Activated naive CD8-positive, alpha-beta T cell treated with anti-CD3 and anti-CD28 coated beads, Interleukin-2, amount 50 U/mL, for 16 hours (primary cell): ENCODE results near the gene MCOLN3.

Experiments
- DNase-seq: peaks from one replicate; pipeline ENCODE4 v3.0.0-alpha.2; 2020; ENCODE audit warnings: low read depth, low spot score

The MCOLN3 gene, protein sequence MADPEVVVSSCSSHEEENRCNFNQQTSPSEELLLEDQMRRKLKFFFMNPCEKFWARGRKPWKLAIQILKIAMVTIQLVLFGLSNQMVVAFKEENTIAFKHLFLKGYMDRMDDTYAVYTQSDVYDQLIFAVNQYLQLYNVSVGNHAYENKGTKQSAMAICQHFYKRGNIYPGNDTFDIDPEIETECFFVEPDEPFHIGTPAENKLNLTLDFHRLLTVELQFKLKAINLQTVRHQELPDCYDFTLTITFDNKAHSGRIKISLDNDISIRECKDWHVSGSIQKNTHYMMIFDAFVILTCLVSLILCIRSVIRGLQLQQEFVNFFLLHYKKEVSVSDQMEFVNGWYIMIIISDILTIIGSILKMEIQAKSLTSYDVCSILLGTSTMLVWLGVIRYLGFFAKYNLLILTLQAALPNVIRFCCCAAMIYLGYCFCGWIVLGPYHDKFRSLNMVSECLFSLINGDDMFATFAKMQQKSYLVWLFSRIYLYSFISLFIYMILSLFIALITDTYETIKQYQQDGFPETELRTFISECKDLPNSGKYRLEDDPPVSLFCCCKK

DNA sequence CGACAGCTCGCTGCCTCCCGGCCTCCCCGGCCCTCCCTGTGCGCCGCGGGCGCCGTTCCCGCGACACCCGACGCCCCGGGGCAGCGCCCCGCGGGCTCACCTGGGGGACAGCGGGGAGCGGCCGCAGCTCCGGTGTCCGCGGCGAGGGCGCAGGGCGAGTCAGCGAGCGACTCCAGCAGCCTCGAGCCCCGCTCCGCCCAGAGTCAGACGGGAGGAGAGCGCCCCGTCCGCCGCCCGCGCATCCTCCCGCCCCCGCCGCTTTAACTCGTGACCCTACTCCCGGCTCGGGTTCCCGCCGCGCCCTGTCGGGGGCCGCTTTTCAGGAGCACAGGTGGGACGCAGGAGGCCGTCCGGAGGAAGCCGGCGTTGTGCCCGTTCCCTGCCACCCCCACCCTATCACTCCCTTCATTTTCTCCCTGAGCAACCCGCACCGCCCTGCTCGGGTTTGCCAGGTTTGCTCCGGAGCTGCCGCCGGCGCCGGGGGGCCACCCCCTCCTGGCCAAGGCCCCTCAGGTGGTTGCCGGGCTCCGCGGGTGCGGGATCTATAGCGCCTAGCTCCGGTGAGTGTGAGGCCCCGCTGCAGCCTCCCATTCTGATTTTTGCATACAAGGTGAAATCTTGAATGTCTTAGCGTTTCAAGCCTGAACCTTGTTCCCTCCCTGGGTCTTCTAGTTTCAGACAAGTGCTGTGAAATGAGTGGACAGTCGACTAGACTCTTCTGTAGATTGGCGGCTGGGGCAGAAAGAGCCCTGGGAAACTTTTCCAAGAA lies at the start of gene MCOLN3:
MCOLN3 (minus strand) TSS at position 205 of the 769 bp plus-strand sequence. CDS start 3,140 bp downstream, outside the sequence.
- DNase-seq, result no peak

DNA sequence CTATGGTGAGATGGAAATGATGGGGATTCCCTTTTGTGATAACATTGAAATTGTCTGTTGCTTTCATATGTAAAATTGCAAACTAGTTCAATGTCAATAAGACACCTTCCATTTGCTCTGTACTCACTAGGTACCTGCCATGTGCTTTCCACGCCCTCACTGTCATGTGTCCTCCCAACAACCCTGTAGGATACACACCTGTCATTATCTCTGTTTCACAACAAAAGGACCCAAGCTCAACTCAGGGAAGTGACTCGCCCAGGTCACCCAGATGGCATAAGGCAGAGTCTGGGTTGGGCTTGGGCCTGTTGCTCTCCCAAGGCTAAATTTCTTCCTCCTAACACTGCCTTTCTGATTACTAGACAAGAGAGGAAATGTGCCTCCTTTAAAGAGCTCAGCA lies 45.3 kb upstream of the MCOLN3 start:
- no peak for DNase-seq

DNA sequence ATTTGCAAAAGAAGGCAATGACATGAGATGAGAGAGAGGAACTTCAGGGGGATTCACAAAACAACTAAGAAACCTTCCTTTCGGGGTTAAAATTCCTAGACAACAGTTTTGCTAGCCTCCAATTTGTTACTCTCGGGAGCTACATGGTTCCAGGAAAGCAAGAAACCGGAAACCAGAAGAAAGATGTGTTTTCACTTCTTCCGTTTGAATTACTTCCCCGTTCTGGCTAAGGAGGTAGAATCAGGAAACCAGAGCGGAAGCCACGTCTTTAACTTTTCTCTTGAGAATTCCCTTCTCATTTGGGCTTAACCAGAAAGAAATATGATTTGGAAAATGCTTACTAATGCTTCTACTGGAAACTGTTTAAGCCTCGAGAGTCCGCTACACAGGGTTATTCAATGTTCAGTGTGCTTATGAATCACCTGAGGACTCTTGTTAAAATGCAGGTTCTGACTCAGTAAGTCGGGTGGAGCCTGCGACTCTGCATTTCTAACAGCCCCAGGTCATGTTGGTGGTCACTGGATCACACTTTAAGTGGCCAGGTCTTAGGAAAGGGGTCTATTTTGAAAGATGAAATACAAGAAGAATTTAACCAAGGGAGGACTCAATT lies 43.5 kb upstream of the MCOLN3 start:
- no peak for DNase-seq

DNA sequence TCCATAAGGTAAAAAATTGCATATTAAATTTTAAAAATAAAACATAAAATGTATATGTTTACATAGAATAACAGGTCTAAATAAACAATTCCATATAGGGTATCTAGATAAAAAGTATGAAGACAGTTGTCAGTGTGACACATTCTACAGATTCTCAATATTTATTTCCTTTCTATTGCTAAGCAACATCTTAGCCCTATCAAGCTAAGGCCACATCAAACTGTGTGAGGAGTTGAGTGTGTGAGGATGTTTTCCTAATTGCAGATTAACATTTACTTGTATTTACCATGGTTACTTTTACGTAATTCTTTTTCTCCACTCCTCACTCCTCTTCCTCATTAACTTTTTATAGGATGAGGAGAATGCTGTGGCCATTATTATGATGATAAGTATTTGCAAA lies 41.9 kb upstream of the MCOLN3 start:
- DNase-seq, result no peak

DNA sequence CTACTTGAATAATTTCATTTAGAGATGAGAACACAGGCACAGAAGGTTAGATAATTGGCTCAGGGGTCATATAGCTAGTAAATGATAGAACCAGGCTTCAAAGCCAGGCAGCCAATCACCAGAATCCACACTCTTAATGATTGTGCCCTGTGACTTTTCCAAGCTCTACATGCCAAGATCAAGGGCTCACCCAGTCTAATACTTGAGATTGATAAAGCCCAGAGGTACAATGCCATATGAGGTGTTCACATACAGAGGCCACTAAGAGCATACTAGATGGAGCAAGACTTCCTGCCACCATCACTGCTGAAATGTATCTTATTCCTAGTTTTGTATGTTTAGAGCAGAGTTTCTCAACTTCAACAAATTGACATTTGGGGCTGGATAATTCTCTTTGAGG lies 40.9 kb upstream of the MCOLN3 start:
- DNase-seq, result no peak

DNA sequence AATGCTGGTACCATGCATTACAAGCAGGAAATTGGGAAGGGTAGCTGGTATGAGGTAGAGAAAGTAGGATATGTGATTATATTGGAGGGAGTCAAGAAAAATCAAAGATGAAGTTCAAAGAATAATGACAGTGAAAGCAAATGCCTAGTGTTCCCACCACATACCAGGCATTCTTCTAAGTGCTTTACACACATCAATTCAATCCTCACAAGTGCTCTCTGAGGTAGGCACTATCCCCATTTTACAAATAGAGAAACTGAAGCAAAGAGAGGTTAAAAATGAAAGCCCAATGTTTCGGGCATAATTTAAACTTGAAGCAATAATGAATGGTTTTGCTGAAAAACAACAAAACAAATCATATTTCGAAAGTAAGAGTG lies 40.1 kb upstream of the MCOLN3 start:
- DNase-seq, result no peak

DNA sequence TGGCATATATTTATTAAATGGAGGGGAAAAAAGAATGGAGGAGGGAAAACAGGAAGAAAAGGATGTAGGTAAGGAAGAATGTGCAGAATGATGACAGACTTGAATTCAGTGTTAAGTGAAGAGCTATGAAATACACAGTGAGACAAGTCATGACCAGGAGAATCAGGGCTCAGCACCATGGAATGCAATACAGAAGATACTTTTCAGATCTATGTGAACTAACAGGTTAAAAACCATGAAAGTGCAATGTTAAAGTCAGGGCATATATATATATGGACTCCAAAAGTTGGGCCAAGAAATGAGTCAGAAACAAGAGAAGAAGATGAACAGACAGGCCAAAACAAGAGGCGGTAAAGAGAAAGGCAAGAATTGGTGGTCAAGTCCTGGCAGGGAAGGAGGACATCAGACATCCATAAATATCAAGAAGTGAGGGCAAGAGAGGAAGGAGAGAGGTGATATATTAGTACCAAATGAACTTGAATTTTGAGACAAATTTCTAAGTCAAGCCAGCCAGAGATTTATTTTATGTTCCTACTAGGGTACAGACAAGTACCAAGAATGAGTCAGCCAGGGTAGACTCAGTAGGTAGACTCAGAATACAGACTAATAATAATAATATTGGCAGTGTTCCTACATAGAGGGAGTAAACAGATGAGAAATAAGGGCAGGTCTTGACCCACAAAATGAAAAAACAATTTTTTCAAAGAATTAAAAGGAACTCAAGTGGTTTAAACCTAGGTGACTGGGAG lies 39.5 kb upstream of the MCOLN3 start:
- no peak for DNase-seq

DNA sequence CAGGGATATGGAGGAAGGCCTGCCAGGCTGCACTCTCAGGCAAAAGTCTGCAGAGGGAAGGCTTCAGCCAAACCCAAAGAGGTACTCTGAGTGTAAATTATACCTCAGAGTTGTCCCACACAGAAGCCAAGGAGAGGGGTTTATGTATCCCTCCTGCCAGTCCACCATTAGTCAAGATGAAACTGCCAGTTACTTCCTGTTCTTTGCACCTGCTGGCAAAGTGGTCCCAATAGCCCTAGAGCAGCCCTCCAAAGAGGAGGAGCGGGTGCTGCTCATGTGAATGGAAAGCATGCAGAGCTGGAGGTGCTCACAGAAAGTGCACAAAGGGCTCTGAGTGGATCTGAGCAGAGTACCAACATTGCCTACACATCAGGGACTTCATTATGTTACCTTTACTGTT lies 37.1 kb upstream of the MCOLN3 start:
- DNase-seq, result no peak

DNA sequence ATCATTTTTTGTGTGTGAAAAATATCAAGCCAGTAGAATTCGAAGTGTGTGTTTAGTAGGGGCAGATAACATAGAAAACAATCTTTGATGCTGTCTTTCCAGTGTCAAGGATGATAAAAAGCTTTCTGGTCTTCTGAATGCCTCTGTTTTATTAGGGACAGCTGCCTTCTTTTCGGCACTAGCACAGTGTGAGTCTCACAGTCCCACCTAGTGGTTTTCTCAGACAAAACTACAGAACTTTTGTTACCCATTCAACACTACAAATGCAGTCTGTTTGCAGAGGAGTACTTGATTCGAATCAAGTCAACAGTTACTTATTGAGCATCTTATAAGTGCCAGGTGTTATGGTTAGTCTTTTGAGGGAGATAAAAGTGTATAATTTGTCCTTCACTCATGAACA lies 30.6 kb upstream of the MCOLN3 start:
- DNase-seq, result no peak

DNA sequence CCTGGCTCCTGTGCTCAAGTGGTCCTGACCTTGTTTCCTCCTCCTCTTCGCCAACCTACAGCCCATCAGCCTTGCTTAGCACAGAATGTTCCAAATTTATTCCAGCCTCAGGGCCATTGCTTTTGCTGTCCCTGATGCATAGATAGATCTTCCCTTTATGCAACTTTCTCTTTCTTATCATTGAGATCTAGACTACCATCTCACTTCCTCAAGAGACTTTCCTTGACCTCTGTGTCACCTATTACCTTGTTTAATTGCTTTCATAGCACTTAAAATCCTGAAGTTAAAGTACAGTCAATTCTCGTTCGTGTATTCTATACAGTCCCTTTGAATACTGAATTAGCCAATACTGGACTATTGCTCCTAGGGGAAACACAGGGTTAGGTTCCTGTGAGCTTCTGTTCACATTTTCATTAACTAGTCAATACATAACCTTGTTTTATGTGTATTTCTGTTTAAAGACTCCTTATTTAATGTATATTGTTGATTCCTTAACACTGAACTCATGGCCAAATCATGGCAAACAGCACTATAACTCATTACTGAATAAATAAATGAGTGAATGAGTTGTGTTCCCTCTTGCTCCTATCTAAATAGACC lies 26.2 kb upstream of the MCOLN3 start:
- no peak for DNase-seq

DNA sequence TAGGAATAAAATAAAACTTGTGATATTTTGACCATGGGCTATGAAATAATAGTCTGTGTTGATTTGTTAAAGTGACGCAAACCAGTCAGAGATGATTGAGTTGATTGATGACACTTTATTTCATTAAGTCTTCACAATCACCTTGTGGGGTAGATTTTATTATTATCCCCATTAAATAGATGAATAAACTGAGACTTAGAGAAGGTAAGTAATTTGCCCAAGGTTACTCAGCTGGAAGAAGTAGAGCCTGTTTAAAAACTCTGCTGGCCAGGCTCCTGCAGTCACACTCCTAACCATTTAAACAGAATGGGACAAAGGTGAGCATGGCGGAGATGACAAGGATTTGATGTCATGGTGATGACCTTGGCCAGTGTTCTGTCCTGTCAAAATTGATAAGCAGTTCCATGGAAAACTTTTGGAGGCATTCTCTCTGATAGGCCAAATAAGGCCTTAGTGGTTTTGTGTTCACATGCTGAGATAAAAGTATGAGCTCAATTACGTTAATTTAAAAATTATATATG lies 22.7 kb upstream of the MCOLN3 start:
- no peak for DNase-seq

DNA sequence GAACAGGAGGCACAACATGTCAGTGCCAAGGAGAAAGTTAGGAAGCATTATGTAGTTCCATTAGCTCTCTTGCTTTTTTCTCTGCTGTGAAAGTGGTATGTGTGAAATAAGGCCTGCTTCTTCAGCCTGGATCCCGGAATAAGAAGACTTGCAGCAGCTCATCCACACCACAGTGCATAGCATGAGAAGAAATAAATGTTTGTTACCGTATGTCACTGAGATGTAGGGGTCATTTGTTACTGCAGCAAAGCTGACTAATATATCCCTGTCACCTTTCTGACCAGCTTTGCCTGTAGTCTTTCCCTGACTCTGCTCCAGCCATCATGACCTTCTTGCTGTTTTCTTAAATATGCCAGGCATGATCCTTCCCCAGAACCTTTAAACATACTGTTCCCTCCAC lies 20.5 kb upstream of the MCOLN3 start:
- no peak for DNase-seq

DNA sequence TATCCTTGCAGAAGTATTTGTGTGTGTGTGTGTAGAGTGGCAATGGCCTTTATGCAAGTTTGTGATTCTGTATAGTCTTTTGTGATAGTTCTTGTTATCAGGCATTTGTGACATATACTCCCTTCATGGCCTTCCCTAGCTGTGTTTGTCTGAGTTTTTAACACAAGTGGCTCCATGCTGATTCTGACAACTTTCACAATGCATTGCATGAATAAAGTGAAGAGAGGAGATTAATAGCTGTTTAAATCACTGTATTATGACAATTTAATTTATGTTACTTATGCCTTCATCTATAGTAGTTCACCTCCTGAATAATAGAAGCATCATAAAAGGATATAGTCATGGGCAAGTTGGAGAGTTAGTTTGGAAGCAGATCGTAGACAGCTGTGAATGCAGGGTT lies 17.2 kb upstream of the MCOLN3 start:
- no peak for DNase-seq

DNA sequence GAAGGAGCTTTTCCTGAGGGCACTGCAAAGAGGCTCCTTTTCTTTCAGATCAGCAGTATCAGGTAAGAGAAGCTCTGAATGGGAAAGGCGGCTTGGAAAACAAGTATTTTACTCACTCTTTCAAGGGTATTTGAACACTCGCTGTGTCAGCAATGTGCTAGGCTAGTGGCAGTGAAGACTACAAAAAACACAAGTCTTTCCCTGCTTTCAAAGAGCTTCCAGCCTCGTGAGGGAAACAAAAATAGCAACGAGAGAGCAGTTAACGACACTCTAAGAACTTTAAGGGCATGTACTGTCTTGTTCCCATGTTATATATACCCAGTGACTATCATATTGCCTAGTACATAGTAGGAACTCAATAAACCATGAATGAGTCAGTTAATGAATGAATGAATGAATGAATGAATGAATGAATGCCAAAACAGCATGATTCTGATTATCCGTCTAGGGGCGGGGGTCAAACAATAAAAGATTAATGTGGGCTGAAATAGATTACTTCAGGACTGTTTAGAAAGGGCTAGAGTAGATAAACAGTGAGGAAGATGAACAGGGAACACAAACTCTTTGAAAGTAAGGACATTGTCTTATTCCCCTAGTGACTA lies 14.2 kb upstream of the MCOLN3 start:
- DNase-seq, result no peak

DNA sequence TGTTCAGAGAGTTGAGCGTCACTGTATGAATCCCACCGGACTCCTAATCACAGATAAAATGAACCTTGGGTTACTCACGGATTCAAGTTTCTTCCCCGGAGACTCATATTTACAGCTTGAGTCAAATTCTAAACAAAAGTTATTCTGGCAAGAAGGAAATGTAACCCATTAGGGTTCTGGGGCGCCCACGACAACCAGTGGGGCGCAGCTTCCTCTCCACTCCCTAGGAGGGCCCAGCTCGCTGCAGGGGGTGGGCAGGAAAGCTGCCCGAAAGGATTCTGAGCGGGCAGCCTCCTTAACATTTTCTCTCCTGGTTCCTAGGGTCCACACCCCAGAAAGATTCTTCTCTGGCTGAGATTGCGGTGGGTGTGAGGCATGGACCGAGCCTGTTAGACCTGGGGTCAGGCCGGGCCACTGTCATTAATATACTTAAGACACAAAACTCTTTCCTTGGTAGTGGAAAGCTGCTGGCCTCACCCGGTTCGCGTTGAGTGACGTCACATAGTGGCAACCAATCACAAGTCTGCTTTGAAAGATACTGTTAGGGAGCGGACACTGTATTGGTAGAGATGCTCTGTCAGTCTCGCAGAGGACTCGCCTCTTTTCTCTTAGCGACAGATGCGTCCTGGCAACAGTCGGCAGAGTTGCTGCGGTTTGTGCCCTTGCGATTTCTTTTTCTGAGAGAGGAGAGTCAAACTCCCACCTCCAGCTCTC lies 13.6 kb upstream of the MCOLN3 start:
- peak; percentile 65 for DNase-seq

DNA sequence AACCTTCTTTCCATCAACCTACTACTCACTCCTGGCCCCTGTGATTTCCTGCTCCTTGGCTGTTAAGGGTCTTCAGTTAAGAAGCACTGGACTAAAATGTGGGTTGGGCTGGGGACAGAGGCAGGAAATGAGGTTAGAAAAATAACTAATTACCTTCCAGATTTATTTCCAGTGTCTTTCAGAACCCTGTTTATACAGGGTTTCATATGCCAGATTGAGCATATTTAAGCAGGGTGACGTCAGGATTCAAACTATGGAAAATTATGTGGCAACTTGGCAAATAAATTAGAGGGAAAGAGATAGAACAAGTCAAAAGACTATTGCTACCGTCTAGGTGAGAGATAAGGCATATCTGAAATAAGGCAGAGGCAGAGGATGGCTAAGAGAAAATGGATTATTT lies 11.7 kb upstream of the MCOLN3 start:
- DNase-seq, result no peak

DNA sequence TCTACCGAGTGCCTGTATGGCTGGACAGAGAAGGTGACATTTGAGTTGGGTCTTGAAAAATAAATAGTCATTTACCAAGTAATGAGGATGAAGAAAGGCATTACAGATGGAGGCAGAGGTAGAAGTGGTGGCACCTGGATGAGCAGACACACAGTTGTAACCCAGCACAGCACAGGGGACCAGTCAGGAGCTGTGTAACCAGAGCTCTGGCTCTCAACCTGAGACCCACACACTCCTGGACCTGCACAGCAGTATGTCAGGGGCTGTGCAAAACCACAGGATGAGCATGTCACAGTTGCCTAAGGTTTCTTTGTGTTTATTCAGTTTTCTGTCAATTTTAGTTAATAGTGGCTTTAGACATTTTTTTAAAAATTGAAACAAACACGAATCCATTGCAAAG lies 11.3 kb upstream of the MCOLN3 start:
- no peak for DNase-seq

DNA sequence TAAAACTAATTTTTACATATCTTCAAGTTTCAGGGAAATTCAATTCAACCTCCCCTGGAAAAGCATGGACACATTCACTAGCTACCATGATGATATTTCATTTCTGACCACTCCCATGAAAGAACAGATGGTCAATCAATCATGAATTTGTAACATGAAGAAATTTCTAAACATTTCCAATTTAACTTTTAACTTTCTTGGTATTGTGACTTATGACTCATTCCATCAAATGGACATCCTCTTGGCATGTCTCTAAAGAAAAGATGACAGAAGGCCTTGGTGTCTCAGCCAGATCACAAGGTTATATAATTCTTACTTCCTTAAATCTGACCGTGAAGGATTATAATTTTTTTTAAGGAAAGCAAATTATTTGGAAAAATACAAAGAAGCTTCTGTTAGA lies 10.5 kb upstream of the MCOLN3 start:
- DNase-seq, result no peak

DNA sequence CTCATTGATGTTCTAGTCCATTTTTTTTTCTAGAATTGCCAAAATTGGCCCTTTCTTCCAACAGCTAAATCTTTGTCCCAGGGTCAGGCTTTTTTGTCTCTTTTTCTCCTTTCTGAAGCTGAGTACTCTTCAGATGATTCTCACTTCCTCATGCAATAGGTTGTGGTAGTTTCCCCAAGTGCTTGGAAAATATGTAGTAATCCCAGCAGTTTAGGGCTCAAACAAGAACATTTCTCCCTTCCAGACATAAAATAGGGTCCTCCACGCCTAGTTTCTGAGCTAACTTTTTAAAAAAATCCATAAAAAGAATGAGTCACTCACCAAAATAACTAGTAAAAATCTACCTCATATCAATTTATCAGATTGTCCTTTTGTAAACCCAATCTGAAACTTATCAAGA lies 10.0 kb upstream of the MCOLN3 start:
- DNase-seq, result no peak

DNA sequence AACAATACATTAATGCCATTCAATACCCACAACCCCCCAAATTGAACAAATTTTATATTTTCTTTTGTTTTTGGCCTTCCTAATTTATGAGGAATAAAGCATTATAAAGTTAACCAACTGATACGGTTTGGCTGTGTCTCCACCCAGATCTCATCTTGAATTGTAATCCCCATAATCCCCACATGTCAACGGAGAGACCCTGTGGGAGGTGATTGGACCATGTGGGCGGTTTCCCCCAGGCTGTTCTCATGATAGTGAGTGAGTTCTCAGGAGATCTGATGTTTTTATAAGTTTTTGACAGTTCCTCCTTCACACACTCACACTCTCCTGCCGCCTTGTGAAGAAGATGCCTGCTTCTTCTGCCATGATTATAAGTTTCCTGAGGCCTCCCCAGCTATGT lies 6.4 kb upstream of the MCOLN3 start:
- no peak for DNase-seq
